KMS-11 (cell line): ENCODE measurements around the gene TMEM176B.

Source experiments
- H2AFZ ChIP-seq: fragments of 200-600 bp; sonication (generic); 2 replicates; pipeline ENCODE4 v1.6.1; 2016; ENCODE audit warnings: antibody characterized with exemption, mixed run types, low read depth
- H3K27ac ChIP-seq: fragments of 200-600 bp; sonication (generic); 2 replicates; pipeline ENCODE4 v1.6.1; 2016; ENCODE audit warnings: mild to moderate bottlenecking, mixed run types
- H3K27me3 ChIP-seq: fragments of 200-600 bp; sonication (generic); 2 replicates; pipeline ENCODE4 v1.6.1; 2017; ENCODE audit warnings: mild to moderate bottlenecking, low read depth, mixed run types, moderate library complexity; ENCODE audit not compliant: insufficient read depth
- H3K36me3 ChIP-seq: fragments of 200-600 bp; sonication (generic); 2 replicates; pipeline ENCODE4 v1.6.1; 2017; ENCODE audit warnings: mild to moderate bottlenecking, mixed run types; ENCODE audit not compliant: insufficient read depth
- H3K4me1 ChIP-seq: fragments of 200-600 bp; sonication (generic); 2 replicates; pipeline ENCODE4 v1.6.1; 2016; ENCODE audit warnings: mild to moderate bottlenecking, low read depth, mixed run types; ENCODE audit not compliant: poor library complexity, severe bottlenecking
- H3K4me2 ChIP-seq: fragments of 200-600 bp; sonication (generic); 2 replicates; pipeline ENCODE4 v1.7.0; 2016; ENCODE audit warnings: mild to moderate bottlenecking, mixed run types
- H3K4me3 ChIP-seq: fragments of 200-600 bp; sonication (generic); IDR thresholded peaks from 2 replicates; pipeline ENCODE4 v1.6.1; 2017; ENCODE audit warnings: low read depth, low read length, mixed read lengths; ENCODE audit not compliant: insufficient read depth
- H3K79me2 ChIP-seq: fragments of 200-600 bp; sonication (generic); 2 replicates; pipeline ENCODE4 v1.6.1; 2016; ENCODE audit warnings: low read depth, mixed run types; ENCODE audit not compliant: insufficient read depth
- H3K9ac ChIP-seq: fragments of 200-600 bp; sonication (generic); 2 replicates; pipeline ENCODE4 v1.6.1; 2016; ENCODE audit warnings: mild to moderate bottlenecking, mixed run types
- H4K20me1 ChIP-seq: fragments of 200-600 bp; sonication (generic); 2 replicates; pipeline ENCODE4 v1.6.1; 2016; ENCODE audit warnings: mild to moderate bottlenecking, mixed run types; ENCODE audit not compliant: insufficient read depth
- CTCF ChIP-seq: fragments of 200-600 bp; sonication (generic); conservative IDR thresholded peaks from 2 replicates; pipeline ENCODE4 v1.6.1; 2017; ENCODE audit warnings: low read depth, mild to moderate bottlenecking, antibody characterized with exemption, low read length, moderate library complexity, mixed read lengths

Gene TMEM176B

GRCh38 chr7:150751702-150752101, 48.5 kb downstream of the TMEM176B start:
- H4K20me1 ChIP-seq: no peaks in the 10 kb centered on the region
- no peaks in the 10 kb centered on the region for H3K36me3 ChIP-seq
- TF ChIP-seq CTCF: no peak
- no peak overlapping the region for H2AFZ ChIP-seq
- no peak overlapping the region for H3K4me3 ChIP-seq
- no peaks in the 10 kb centered on the region for H3K4me1 ChIP-seq
- no peak overlapping the region for H3K9ac ChIP-seq
- H3K4me2 ChIP-seq: no peak overlapping the region
- H3K27me3 ChIP-seq: no peaks in the 10 kb centered on the region
- H3K27ac ChIP-seq: no peak overlapping the region
- no peaks in the 10 kb centered on the region for H3K79me2 ChIP-seq

- Histone ChIP-seq H3K27ac (no peak overlapping the region), H3K4me2 (no peak overlapping the region), H3K36me3 (no peaks in the 10 kb centered on the region), H3K4me1 (no peaks in the 10 kb centered on the region), H3K4me3 (no peak overlapping the region), H3K79me2 (no peaks in the 10 kb centered on the region), H2AFZ (no peak overlapping the region), H3K9ac (no peak overlapping the region), H4K20me1 (no peaks in the 10 kb centered on the region), H3K27me3 (no peaks in the 10 kb centered on the region)
- TF ChIP-seq CTCF: no peak
Observed at GRCh38 chr7:150748376-150748775, 51.8 kb downstream of the TMEM176B start.

GRCh38 chr7:150746921-150747320, 53.2 kb downstream of the TMEM176B start:
- no peak for TF ChIP-seq CTCF
- no peaks in the 10 kb centered on the region for H4K20me1 ChIP-seq
- no peak overlapping the region for H3K9ac ChIP-seq
- no peaks in the 10 kb centered on the region for H3K27me3 ChIP-seq
- no peaks in the 10 kb centered on the region for H3K79me2 ChIP-seq
- H3K36me3 ChIP-seq: no peaks in the 10 kb centered on the region
- H3K4me3 ChIP-seq: no peak overlapping the region
- H3K27ac ChIP-seq: no peak overlapping the region
- H3K4me1 ChIP-seq: no peaks in the 10 kb centered on the region
- no peak overlapping the region for H2AFZ ChIP-seq
- H3K4me2 ChIP-seq: no peak overlapping the region

- H3K79me2 ChIP-seq: no peaks in the 10 kb centered on the region
- no peak overlapping the region for H2AFZ ChIP-seq
- H4K20me1 ChIP-seq: no peaks in the 10 kb centered on the region
- TF ChIP-seq CTCF: no peak
- H3K36me3 ChIP-seq: no peaks in the 10 kb centered on the region
- H3K27me3 ChIP-seq: no peaks in the 10 kb centered on the region
- H3K4me3 ChIP-seq: no peak overlapping the region
- H3K27ac ChIP-seq: no peak overlapping the region
- H3K4me1 ChIP-seq: no peaks in the 10 kb centered on the region
- H3K9ac ChIP-seq: no peak overlapping the region
- H3K4me2 ChIP-seq: no peak overlapping the region
Observed at GRCh38 chr7:150745876-150746275, 54.3 kb downstream of the TMEM176B start.
